GM20431 (cell line): ENCODE measurements around the gene FAM163A.

Experiments used
- in situ Hi-C: fragments of 300-500 bp; cut with MseI, MboI; formaldehyde crosslinking; loops from one replicate; pipeline ENCODE4 v1.15.0; 2020; ENCODE audit warnings: low sequenced_read_pairs; ENCODE audit not compliant: unreplicated experiment

Gene FAM163A

GRCh38 chr1:179810367-179810715 is 67.2 kb downstream of the FAM163A start:
- in situ Hi-C loops, result loop anchor here (5.0 kb wide), 1 partner anchor 103 kb away; no protein-coding TSS in a partner anchor

- in situ Hi-C loops, result loop anchor here (5.0 kb wide), 1 partner anchor 105 kb away; no protein-coding TSS in a partner anchor
Observed at GRCh38 chr1:179812501-179813292, 69.6 kb downstream of the FAM163A start.

DNA sequence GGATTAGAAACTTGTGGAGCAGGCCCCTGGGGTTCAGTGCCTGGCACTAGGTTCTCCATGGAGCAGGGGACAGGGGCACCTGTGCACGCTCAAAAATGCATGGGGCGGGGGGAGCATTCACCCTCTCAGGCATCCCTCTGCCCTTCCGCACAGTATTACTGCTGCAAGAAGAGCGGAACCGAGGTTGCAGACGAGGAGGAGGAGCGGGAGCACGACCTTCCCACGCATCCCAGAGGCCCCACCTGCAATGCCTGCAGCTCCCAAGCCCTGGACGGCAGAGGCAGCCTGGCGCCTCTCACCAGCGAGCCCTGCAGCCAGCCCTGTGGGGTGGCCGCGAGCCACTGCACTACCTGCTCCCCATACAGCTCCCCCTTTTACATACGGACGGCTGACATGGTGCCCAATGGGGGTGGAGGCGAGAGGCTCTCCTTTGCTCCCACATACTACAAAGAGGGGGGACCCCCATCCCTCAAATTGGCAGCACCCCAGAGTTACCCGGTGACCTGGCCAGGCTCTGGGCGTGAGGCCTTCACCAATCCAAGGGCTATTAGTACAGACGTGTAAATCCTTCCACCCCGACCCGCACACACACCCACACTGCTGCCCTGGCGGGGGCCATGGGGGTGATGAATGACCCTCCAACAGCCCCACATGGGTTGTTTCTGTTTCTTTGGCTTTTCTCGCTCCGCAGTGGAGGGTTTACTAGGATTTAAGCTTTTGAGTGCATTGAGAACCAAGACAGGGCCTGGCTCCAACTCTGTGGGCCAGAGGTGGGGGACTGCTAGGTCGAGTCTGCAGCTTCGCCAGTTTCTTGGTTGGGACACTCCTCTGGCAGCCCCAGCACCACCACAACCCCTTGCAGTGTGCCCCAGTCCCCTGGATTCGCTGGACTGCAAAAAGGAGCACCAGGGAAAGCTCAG is 70.8 kb downstream of the FAM163A start:
- in situ Hi-C loops, result loop anchor here (5.0 kb wide), 1 partner anchor 107 kb away; no protein-coding TSS in a partner anchor

- in situ Hi-C loops, result loop anchor here (5.0 kb wide), 1 partner anchor 107 kb away; no protein-coding TSS in a partner anchor
Observed at GRCh38 chr1:179814546-179814838, 71.4 kb downstream of the FAM163A start.

GRCh38 chr1:179815641-179816040 is 72.5 kb downstream of the FAM163A start:
- in situ Hi-C loops, result no loop called here

- in situ Hi-C loops, result no loop called here
Observed at GRCh38 chr1:179816196-179816960, 73.3 kb downstream of the FAM163A start.

GRCh38 chr1:179817056-179817455 is 74.0 kb downstream of the FAM163A start:
- in situ Hi-C loops, result no loop called here

DNA sequence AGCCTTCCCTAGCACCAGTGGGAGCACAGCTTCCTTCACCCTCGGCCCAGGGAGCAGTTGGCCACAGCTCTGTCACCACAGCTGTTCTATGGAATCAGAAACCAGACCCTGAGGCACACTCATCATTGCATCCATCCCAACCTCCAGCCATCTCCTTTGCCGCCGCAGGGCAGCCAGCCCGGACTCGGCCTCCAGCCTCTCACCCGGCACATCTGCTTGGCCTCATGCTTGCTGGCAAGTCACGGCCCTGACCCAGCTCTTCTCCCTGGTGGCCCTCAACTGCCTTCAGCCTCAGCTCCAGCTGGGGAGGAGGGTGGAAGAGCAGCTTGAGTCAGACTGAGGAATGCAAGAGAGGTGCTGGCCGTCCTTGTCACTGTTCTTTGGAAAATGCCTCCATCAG is 74.7 kb downstream of the FAM163A start:
- in situ Hi-C loops, result no loop called here

GRCh38 chr1:179818260-179818659 is 75.2 kb downstream of the FAM163A start:
- in situ Hi-C loops, result no loop called here

DNA sequence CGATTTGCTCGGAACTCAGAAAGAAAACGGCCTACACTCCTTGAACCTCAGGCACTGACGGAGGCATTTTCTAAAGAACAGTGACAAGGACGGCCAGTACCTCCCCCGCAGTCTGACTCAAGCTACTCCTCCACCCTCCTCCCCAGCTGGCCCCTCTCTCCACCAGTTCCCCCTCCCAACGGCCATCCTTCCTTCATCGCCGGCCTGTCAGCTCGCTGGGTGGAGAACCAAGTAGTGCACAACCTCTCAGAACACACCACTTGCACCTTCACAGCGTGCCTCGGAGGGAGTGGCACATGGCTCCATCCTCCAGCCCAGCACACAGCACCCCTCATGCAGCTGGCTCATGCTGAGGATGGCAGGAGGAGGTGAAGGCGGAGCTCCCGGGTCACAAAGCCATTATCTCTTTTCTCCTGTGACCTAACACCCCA is 75.7 kb downstream of the FAM163A start:
- in situ Hi-C loops, result no loop called here

DNA sequence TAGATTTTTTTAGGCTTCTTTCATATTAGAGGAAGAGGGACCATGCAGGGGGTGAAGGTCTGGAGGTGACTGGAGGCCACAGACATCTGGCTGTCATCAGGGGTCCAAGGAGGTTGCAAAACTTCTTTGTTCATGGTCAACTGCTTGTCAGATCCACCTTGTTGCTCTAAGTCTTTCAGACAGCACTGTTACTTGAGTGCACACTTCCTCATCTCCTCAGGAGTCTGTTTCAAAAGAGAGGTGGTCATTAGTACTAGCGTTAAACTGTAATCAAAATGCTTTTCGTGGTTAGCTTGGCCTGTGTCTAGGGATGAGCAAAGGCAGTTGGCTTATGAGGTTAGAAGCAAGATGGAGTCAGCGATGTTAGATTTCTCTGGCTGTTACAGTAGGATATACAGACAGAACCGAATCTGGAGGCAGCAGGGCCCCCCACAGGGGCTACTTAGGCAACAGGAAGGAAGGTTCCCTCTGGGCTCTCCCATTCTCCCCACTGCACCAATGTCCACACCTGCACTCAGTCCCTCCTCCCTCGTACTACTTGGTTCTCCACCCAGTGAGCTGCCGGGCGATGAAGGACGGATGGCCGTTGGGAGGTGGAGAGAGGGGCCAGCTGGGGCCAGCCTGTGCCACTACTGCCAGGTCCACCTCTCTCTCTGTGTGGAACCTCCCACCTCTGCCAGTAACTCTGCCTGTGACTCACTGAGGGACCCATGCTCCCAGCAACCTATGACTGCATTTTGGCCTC is 77.3 kb downstream of the FAM163A start:
- in situ Hi-C loops, result no loop called here

DNA sequence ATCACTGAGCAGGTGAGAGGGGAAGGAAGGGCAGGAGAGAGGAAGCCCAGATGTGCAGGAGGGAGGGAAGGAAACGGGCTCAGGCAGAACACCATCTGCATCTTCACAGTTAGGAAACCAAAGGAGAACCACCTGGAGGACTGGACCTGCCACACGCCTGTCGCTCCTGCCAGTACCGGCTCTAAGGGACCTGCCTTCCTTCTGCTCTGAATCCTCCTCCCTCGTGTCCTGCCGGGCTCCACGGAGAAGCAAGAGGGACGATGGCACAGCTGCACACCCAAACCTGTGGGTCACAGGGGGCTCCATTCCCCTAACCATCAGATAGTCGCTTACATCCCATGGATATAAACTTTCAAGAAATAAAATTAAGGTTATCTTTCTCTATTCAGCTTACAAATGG is 78.4 kb downstream of the FAM163A start:
- in situ Hi-C loops, result no loop called here

DNA sequence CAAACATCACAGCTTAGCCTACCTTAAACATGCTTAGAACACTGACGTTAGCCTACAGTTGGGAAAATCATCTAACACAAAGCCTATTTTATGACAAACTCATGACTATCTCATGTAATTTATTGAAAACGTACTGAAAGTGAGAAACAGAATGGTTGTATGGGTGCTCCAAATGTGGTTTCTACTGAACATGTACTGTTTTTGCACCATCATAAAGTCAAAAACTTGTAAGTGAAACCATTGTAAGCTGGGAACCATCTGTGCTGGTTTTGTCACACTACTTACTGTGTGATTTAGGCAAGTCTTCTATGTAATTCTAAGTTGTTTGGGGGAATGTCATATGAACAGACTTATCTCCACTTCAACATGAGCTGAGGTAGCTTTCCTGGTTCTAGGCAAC is 79.0 kb downstream of the FAM163A start:
- in situ Hi-C loops, result no loop called here

GRCh38 chr1:179823693-179824092 is 80.6 kb downstream of the FAM163A start:
- in situ Hi-C loops, result no loop called here

DNA sequence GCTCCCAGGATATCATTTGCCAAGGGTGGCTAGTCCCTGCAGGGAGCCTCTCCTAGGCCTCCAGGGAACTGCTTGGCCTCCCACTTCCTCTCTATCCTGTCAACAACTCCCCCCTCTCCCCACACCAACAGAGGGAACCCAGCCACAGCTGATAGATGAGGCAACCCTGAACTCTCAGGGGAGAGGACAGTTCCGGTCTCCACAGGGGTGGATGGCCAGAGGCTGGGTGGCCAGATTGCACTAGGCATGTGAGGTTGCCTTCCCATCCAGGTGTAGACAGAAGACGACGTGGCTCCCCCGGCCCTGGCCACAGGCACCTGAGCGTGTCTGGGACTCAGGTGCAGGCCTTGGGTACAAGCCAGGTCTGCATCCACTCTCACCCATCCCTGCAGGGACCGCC is 81.2 kb downstream of the FAM163A start:
- in situ Hi-C loops, result no loop called here

DNA sequence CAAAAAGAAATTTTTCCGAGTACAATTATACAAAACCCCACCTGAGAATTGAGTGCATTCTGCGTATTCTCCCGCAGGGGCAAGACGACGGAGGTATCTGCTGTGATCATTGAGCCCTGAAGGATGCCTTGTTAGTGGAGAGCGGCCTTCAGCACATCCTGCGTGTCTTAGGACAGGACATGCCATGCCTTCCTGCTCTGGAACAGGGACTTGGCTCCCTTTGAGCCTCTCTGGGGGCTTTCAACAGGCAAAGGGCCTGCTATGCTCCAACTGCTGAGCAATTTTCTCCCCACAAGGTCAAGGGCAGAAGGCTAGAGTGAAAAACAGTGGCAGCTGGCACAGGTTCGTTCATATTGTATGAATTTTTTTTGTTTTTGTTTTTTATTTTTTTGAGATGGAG is 82.1 kb downstream of the FAM163A start:
- in situ Hi-C loops, result no loop called here

- in situ Hi-C loops, result no loop called here
Observed at GRCh38 chr1:179825798-179826460, 82.8 kb downstream of the FAM163A start.

GRCh38 chr1:179826626-179827280 is 83.7 kb downstream of the FAM163A start:
- in situ Hi-C loops, result no loop called here
